ENCODE data around the gene RCN1. TPM values are rescaled to one million over a fixed set of nuclear protein-coding genes. Genes with fewer than 3 reads are reported as not detected.
A peak's percentile ranks its signal among the peaks of the same experiment; 100 is the strongest.

The RCN1 gene
- total RNA-seq, 1 experiment from 2014 or later: 186 TPM

DNA sequence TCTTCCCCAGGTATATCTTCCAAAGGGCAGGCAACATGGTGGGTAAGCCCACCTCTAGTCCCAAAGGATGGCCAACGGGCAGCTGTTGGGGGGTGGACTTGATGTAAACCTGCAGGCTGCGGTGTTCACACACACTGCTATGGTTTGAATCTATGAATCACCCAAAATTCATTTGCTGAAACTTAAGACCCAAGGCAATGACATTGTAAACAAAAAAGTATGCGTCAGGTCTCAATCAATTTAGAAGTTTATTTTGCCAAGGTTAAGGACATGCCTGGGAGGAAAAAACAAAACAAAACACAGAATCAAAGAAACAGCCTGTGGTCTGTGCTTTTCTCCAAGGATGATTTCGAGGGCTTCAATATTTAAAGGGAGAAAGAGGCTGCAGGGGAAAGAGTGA is 18.3 kb downstream of the RCN1 start:
- Mint-ChIP-seq H3K4me3 (ENCODE audit: low read depth, unreplicated experiment) (no peak overlapping the region), H3K9me3 (ENCODE audit: low read depth, unreplicated experiment) (no peaks in the 10 kb centered on the region), H3K27ac (ENCODE audit: unreplicated experiment) (no peak overlapping the region), H3K27me3 (ENCODE audit: unreplicated experiment) (peaks cover 13% of the 10 kb centered on the region), H3K36me3 (ENCODE audit: insufficient read depth, unreplicated experiment) (peaks cover 5% of the 10 kb centered on the region), H3K4me1 (ENCODE audit: low read depth, unreplicated experiment) (peaks cover 12% of the 10 kb centered on the region)
- no TSS peak for BruUV-seq (replicated peaks)
- intact Hi-C loops (cut with micrococcal nuclease; ENCODE audit: unreplicated experiment): no loop called here
- peak; percentile 14 for DNase-seq
- TF ChIP-seq, protein P1, sequence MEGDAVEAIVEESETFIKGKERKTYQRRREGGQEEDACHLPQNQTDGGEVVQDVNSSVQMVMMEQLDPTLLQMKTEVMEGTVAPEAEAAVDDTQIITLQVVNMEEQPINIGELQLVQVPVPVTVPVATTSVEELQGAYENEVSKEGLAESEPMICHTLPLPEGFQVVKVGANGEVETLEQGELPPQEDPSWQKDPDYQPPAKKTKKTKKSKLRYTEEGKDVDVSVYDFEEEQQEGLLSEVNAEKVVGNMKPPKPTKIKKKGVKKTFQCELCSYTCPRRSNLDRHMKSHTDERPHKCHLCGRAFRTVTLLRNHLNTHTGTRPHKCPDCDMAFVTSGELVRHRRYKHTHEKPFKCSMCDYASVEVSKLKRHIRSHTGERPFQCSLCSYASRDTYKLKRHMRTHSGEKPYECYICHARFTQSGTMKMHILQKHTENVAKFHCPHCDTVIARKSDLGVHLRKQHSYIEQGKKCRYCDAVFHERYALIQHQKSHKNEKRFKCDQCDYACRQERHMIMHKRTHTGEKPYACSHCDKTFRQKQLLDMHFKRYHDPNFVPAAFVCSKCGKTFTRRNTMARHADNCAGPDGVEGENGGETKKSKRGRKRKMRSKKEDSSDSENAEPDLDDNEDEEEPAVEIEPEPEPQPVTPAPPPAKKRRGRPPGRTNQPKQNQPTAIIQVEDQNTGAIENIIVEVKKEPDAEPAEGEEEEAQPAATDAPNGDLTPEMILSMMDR (IDR thresholded peaks at IDR 0.05; ENCODE audit: unreplicated experiment): no peak
- CTCF ChIA-PET: no interaction called here

DNA sequence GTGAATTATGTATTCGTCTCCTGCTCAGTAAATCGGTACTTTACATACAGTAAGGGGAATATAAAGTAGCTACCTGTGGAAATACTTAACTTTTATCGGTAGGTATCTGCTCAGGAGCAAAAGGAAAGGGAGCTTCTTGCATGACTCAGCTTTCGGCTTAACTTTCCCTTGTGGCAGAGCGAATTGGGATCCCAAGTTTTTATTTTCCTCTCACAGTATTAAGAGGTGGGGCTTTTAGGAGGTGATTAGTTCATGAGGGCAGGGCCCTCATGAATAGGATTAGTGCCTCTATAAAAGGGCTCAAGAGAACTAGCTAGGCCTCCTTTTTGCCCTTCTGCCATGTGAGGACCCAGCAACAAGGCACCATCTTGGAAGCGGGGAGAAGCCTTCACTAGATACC is 18.7 kb downstream of the RCN1 start:
- CTCF ChIA-PET: interaction anchor here (0.8 kb wide), 1 partner anchor 8 kb away, joined by 19 read pairs; no protein-coding TSS in a partner anchor
- H3K4me3 Mint-ChIP-seq (ENCODE audit: low read depth, unreplicated experiment): no peak overlapping the region
- no TSS peak for BruUV-seq (replicated peaks)
- no peaks in the 10 kb centered on the region for H3K9me3 Mint-ChIP-seq (ENCODE audit: low read depth, unreplicated experiment)
- H3K27ac Mint-ChIP-seq (ENCODE audit: unreplicated experiment): no peak overlapping the region
- intact Hi-C loops (cut with micrococcal nuclease; ENCODE audit: unreplicated experiment): no loop called here
- peaks cover 12% of the 10 kb centered on the region for H3K4me1 Mint-ChIP-seq (ENCODE audit: low read depth, unreplicated experiment)
- no peak for DNase-seq
- peaks cover 14% of the 10 kb centered on the region for H3K27me3 Mint-ChIP-seq (ENCODE audit: unreplicated experiment)
- peaks cover 5% of the 10 kb centered on the region for H3K36me3 Mint-ChIP-seq (ENCODE audit: insufficient read depth, unreplicated experiment)
- TF ChIP-seq, protein P1 (IDR thresholded peaks at IDR 0.05; ENCODE audit: unreplicated experiment): no peak

DNA sequence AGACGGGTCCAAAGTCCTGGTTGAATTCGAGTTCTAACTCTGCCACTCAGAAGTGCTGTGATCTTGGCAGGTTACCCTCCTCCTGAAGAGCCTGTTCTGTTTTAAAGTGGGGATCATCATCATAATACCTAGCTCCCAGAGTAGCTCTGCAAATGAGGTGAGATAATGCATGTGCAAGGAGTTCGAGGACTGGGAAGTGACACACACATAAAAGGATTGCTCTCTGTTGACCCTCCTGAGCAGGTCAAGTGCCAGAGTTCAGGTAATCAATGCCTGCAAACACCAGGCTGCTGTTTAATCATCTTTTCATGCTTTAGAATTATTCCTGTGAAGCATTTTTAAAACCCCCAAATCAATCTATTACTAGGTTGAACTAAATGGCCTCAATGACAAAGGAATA is 19.9 kb downstream of the RCN1 start:
- H3K27me3 Mint-ChIP-seq (ENCODE audit: unreplicated experiment): peaks cover 26% of the 10 kb centered on the region
- TF ChIP-seq, protein P1 (IDR thresholded peaks at IDR 0.05; ENCODE audit: unreplicated experiment): no peak
- BruUV-seq (replicated peaks): no TSS peak
- no peak overlapping the region for H3K4me3 Mint-ChIP-seq (ENCODE audit: low read depth, unreplicated experiment)
- no peaks in the 10 kb centered on the region for H3K9me3 Mint-ChIP-seq (ENCODE audit: low read depth, unreplicated experiment)
- peaks cover 12% of the 10 kb centered on the region for H3K4me1 Mint-ChIP-seq (ENCODE audit: low read depth, unreplicated experiment)
- CTCF ChIA-PET: no interaction called here
- DNase-seq: no peak
- intact Hi-C loops (cut with micrococcal nuclease; ENCODE audit: unreplicated experiment): no loop called here
- H3K27ac Mint-ChIP-seq (ENCODE audit: unreplicated experiment): no peak overlapping the region
- H3K36me3 Mint-ChIP-seq (ENCODE audit: insufficient read depth, unreplicated experiment): peaks cover 4% of the 10 kb centered on the region

DNA sequence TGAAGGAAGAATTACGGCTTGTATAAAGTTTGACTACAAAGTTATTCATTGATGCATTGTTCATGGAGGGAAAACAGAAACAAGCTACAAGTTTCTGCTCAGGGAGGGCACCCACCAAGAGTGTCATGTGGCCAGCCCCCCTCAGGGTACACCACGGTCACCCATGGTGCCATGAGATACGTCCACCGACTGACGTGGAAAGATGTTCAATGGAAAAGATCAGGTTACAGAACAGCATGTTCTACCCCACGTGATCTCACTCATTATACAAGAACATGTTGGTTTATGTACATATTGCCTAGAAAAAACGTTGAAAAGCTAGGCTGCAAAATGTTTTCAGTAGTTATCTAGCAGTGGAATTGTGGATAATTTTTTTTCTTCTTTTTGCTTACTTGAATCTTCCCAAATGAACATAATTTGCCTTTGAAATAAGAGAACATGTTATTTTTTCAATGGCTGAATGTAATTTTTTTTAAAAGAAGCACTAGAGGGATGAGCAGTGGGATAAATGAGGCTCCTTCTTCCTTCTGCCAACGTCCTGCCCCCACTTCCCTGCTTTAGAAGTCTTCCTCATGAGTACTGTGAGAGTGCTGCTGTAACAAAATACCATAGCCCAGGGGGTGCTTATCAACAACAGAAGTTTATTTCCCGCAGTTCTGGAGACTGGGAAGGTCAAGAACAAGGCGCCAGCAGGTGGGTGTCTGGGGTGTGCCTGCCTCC is 22.5 kb downstream of the RCN1 start:
- no peak overlapping the region for H3K4me3 Mint-ChIP-seq (ENCODE audit: low read depth, unreplicated experiment)
- TF ChIP-seq, protein P1 (IDR thresholded peaks at IDR 0.05; ENCODE audit: unreplicated experiment): no peak
- H3K9me3 Mint-ChIP-seq (ENCODE audit: low read depth, unreplicated experiment): no peaks in the 10 kb centered on the region
- CTCF ChIA-PET: no interaction called here
- H3K36me3 Mint-ChIP-seq (ENCODE audit: insufficient read depth, unreplicated experiment): no peaks in the 10 kb centered on the region
- no peak overlapping the region for H3K27ac Mint-ChIP-seq (ENCODE audit: unreplicated experiment)
- H3K4me1 Mint-ChIP-seq (ENCODE audit: low read depth, unreplicated experiment): peaks cover 24% of the 10 kb centered on the region
- BruUV-seq (replicated peaks): no TSS peak
- H3K27me3 Mint-ChIP-seq (ENCODE audit: unreplicated experiment): peaks cover 29% of the 10 kb centered on the region
- DNase-seq: no peak
- intact Hi-C loops (cut with micrococcal nuclease; ENCODE audit: unreplicated experiment): no loop called here

Data from Calu3 (cell line).